Psoas muscle (tissue), 8 donors: ENCODE measurements around the gene TCF20. TPM values are rescaled to one million over a fixed set of nuclear protein-coding genes. Genes with fewer than 3 reads are reported as not detected.
A peak's percentile ranks its signal among the peaks of the same experiment; 100 is the strongest.

ENCODE experiments used
- ATAC-seq, 4 donors: fragments of 200-7000 bp; cut with Tn5 transposase; one replicate each; pipeline ENCODE4 v1.9.1; 2020; ENCODE audit warnings: moderate library complexity in 3 of 4, mild to moderate bottlenecking in 2 of 4
- DNase-seq, 2 donors: peaks; one replicate each; pipeline ENCODE4 v3.0.0-alpha.2; 2020
- H3K27ac ChIP-seq: fragments of 200-600 bp; one replicate; pipeline ENCODE4 v1.8.0; 2022
- H3K27me3 ChIP-seq, 3 donors: fragments of 200-600 bp in 1 of 3; one replicate each; pipeline versions ENCODE4 v1.6.1 to v1.8.0; 2013 to 2022; ENCODE audit warnings: low read length in 2 of 3, mild to moderate bottlenecking in 2 of 3, moderate library complexity in 1 of 3; ENCODE audit not compliant: insufficient read depth in 3 of 3
- H3K36me3 ChIP-seq, 2 donors: fragments of 200-600 bp in 1 of 2; one replicate each; pipeline versions ENCODE4 v1.6.1 to v1.8.0; 2013 to 2022; ENCODE audit warnings: low read depth in 1 of 2, mild to moderate bottlenecking in 1 of 2, moderate library complexity in 1 of 2; ENCODE audit not compliant: insufficient read depth in 1 of 2
- H3K4me1 ChIP-seq: fragments of 200-600 bp; one replicate; pipeline ENCODE4 v1.8.0; 2022
- H3K4me3 ChIP-seq: fragments of 200-600 bp; one replicate; pipeline ENCODE4 v1.8.0; 2022; ENCODE audit warnings: mild to moderate bottlenecking
- H3K9me3 ChIP-seq: fragments of 200-600 bp; one replicate; pipeline ENCODE4 v1.8.0; 2022
- CTCF ChIP-seq: fragments of 200-600 bp; IDR thresholded peaks from one replicate; pipeline ENCODE4 v1.8.0; 2022; ENCODE audit warnings: antibody characterized with exemption
- WGBS, 3 donors: extraction: QIAGEN DNeasy Blood & Tissue Kit; methylation state at CpG; one replicate each; pipeline versions ENCODE4 v1.1.6 to v1.1.7; 2013; 5-methylcytosine and 5-hydroxymethylcytosine counted together
- intact Hi-C, 2 donors: fragments of 100-400 bp; cut with DNase I; formaldehyde crosslinking; loops; one replicate each; pipeline versions ENCODE4 v1.11.0 to v1.14.2; 2022
- polyA plus RNA-seq, 3 donors: library from polyadenylated mRNA; stranded (reverse); fragments of 200-250 nt; gene quantifications; one replicate each; pipeline ENCODE4 v1.2.3, GENCODE V29; 2013
- total RNA-seq, 4 donors: library from RNA; stranded (reverse); fragmentation: NEBNext Ultra II Directional in 2 of 4; extraction: Animal tissue kit (Norgen Biotek cat#: 25700) in 2 of 4; gene quantifications; one replicate each; pipeline versions ENCODE4 v1.2.1 to v1.2.4, GENCODE V29; 2021 to 2023
- donor health status: healthy with polysubstance abuse.
- donor health status: DM: no; HTN: no; CAD: no; lungs with moderate emphysema.
- donor health status: Bipolar disorder and iron deficiency.
- donor health status: healthy.
- donor health status: DM: yes; HTN: yes; CAD: no.
- donor health status: DM: no; HTN: no; CAD: no.
- donor health status: DM: no; HTN: no; CAD: no.
- donor health status: DM: yes; HTN: yes; CAD: no.

TCF20 gene
- total and polyA plus RNA-seq, 7 donors: 3.2 to 14.9 (median 10.1) TPM

- WGBS, 3 donors: 21 to 25% (median 22%) methylated on average over 9 of the region's 9 CpGs
- peak overlapping the region; percentile 97 for H3K4me3 ChIP-seq
- no peaks in the 10 kb centered on the region for H3K36me3 ChIP-seq
- no peaks in the 10 kb centered on the region for H3K9me3 ChIP-seq
- peaks cover 8% of the 10 kb centered on the region for H3K4me1 ChIP-seq
- intact Hi-C loops: no loop called here
- no peak overlapping the region for H3K27ac ChIP-seq
- H3K27me3 ChIP-seq: no peaks in the 10 kb centered on the region
- TF ChIP-seq CTCF: no peak
- no peak for ATAC-seq
- DNase-seq: no peak
Measured at GRCh38 chr22:42268852-42269410, 1.5 kb downstream of the TCF20 start.

- DNase-seq: no peak
- TF ChIP-seq CTCF: no peak
- Histone ChIP-seq H3K4me1 (peaks cover 8% of the 10 kb centered on the region), H3K36me3 (no peaks in the 10 kb centered on the region), H3K4me3 (no peak overlapping the region), H3K27me3 (no peaks in the 10 kb centered on the region), H3K27ac (no peak overlapping the region), H3K9me3 (no peaks in the 10 kb centered on the region)
- WGBS, 3 donors: 78 to 93% (median 88%) methylated on average over 2 of the region's 2 CpGs
- intact Hi-C loops: no loop called here
- no peak for ATAC-seq
Measured at GRCh38 chr22:42265321-42265720, 5.1 kb downstream of the TCF20 start.

- Histone ChIP-seq H3K36me3 (no peaks in the 10 kb centered on the region), H3K27ac (no peak overlapping the region), H3K4me1 (peaks cover 7% of the 10 kb centered on the region), H3K27me3 (no peaks in the 10 kb centered on the region), H3K9me3 (no peaks in the 10 kb centered on the region), H3K4me3 (no peak overlapping the region)
- no peak for DNase-seq
- no peak for ATAC-seq
- WGBS, 3 donors: 90 to 97% (median 94%) methylated on average over 5 of the region's 5 CpGs
- intact Hi-C loops: no loop called here
- no peak for TF ChIP-seq CTCF
Measured at GRCh38 chr22:42263944-42264343, 6.5 kb downstream of the TCF20 start.

- intact Hi-C loops: no loop called here
- Histone ChIP-seq H3K27me3 (no peaks in the 10 kb centered on the region), H3K4me1 (no peaks in the 10 kb centered on the region), H3K36me3 (no peaks in the 10 kb centered on the region), H3K27ac (no peak overlapping the region), H3K9me3 (no peaks in the 10 kb centered on the region), H3K4me3 (no peak overlapping the region)
- no peak for ATAC-seq
- no peak for DNase-seq
- 68 to 80% (median 75%) methylated on average over 4 of the region's 4 CpGs for WGBS, 3 donors
- TF ChIP-seq CTCF: no peak
Measured at GRCh38 chr22:42262964-42263363, 7.5 kb downstream of the TCF20 start.

- intact Hi-C loops: no loop called here
- H3K4me1 ChIP-seq: peaks cover 4% of the 10 kb centered on the region
- WGBS, 3 donors: 79 to 90% (median 79%) methylated on average over 1 of the region's 1 CpG
- no peak overlapping the region for H3K4me3 ChIP-seq
- H3K27me3 ChIP-seq: no peaks in the 10 kb centered on the region
- no peak for DNase-seq
- no peak overlapping the region for H3K27ac ChIP-seq
- TF ChIP-seq CTCF: no peak
- H3K36me3 ChIP-seq: no peaks in the 10 kb centered on the region
- no peak for ATAC-seq
- H3K9me3 ChIP-seq: no peaks in the 10 kb centered on the region
Measured at GRCh38 chr22:42261296-42261695, 9.2 kb downstream of the TCF20 start.
